ENCODE measurements around the gene NPIPB2.

DNA sequence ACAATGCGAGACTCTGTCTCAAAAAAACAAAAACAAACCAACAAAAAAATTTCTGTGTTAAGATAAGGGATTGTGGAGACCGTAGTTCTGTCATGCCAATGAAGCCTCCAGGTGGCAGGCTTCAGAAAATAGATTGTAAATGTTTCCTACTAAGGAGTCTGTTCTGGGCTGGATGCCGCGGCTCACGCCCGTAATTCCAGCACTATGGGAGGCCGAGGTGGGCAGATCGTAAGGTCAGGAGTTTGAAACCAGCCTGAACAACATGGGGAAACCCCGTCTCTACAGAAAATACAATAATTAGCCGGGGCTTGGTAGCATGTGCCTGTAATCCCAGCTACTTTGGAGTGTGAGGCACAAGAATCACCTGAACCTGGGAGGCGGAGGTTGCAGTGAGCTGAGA is 30.3 kb upstream of the NPIPB2 start:
- no peak for TF ChIP-seq FOXM1 (IDR thresholded peaks at IDR 0.05; ENCODE audit: borderline replicate concordance, low read depth)
- TF ChIP-seq, protein P1, sequence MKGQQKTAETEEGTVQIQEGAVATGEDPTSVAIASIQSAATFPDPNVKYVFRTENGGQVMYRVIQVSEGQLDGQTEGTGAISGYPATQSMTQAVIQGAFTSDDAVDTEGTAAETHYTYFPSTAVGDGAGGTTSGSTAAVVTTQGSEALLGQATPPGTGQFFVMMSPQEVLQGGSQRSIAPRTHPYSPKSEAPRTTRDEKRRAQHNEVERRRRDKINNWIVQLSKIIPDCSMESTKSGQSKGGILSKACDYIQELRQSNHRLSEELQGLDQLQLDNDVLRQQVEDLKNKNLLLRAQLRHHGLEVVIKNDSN (IDR thresholded peaks at IDR 0.05): no peak
- TF ChIP-seq CREB1 (IDR thresholded peaks at IDR 0.05; ENCODE audit: low read depth): no peak
- TF ChIP-seq, protein P2, sequence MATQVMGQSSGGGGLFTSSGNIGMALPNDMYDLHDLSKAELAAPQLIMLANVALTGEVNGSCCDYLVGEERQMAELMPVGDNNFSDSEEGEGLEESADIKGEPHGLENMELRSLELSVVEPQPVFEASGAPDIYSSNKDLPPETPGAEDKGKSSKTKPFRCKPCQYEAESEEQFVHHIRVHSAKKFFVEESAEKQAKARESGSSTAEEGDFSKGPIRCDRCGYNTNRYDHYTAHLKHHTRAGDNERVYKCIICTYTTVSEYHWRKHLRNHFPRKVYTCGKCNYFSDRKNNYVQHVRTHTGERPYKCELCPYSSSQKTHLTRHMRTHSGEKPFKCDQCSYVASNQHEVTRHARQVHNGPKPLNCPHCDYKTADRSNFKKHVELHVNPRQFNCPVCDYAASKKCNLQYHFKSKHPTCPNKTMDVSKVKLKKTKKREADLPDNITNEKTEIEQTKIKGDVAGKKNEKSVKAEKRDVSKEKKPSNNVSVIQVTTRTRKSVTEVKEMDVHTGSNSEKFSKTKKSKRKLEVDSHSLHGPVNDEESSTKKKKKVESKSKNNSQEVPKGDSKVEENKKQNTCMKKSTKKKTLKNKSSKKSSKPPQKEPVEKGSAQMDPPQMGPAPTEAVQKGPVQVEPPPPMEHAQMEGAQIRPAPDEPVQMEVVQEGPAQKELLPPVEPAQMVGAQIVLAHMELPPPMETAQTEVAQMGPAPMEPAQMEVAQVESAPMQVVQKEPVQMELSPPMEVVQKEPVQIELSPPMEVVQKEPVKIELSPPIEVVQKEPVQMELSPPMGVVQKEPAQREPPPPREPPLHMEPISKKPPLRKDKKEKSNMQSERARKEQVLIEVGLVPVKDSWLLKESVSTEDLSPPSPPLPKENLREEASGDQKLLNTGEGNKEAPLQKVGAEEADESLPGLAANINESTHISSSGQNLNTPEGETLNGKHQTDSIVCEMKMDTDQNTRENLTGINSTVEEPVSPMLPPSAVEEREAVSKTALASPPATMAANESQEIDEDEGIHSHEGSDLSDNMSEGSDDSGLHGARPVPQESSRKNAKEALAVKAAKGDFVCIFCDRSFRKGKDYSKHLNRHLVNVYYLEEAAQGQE (IDR thresholded peaks at IDR 0.05; ENCODE audit: low read depth): no peak
- TF ChIP-seq CEBPB (IDR thresholded peaks at IDR 0.05): no peak
- TF ChIP-seq TAF1 (IDR thresholded peaks at IDR 0.05; ENCODE audit: low read depth): no peak
- TF ChIP-seq NFIC (IDR thresholded peaks at IDR 0.05): no peak
- TF ChIP-seq RAD21 (IDR thresholded peaks at IDR 0.05; ENCODE audit: low read depth): no peak
- TF ChIP-seq, protein P3, sequence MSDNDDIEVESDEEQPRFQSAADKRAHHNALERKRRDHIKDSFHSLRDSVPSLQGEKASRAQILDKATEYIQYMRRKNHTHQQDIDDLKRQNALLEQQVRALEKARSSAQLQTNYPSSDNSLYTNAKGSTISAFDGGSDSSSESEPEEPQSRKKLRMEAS (IDR thresholded peaks at IDR 0.05): no peak
- no peak for TF ChIP-seq EP300 (IDR thresholded peaks at IDR 0.05; ENCODE audit: borderline replicate concordance)
- no peak for TF ChIP-seq YY1 (IDR thresholded peaks at IDR 0.05; ENCODE audit: low read depth)
- no peak for TF ChIP-seq EGR1 (IDR thresholded peaks at IDR 0.05)
